HFFc6 (cell line): ENCODE data around the gene ELF5. TPM values are rescaled to one million over a fixed set of nuclear protein-coding genes. Genes with fewer than 3 reads are reported as not detected.

Experiments used
- DNase-seq: peaks from one replicate; pipeline ENCODE4 v3.0.0-alpha.2; 2018
- H3K27ac Mint-ChIP-seq: 2 replicates; pipeline ENCODE4 v1.8.0; 2020; ENCODE audit warnings: mild to moderate bottlenecking, mixed read lengths
- H3K27me3 Mint-ChIP-seq: 2 replicates; pipeline ENCODE4 v1.8.0; 2021; ENCODE audit warnings: mild to moderate bottlenecking, moderate library complexity, mixed read lengths; ENCODE audit not compliant: insufficient read depth
- H3K36me3 Mint-ChIP-seq: 2 replicates; pipeline ENCODE4 v1.8.0; 2021; ENCODE audit warnings: low read depth, mixed read lengths
- H3K4me1 Mint-ChIP-seq: 2 replicates; pipeline ENCODE4 v1.8.0; 2020; ENCODE audit warnings: low read depth, mixed read lengths
- H3K4me3 Mint-ChIP-seq: 2 replicates; pipeline ENCODE4 v1.8.0; 2020; ENCODE audit warnings: mild to moderate bottlenecking, moderate library complexity, mixed read lengths
- H3K9me3 Mint-ChIP-seq: 2 replicates; pipeline ENCODE4 v1.8.0; 2020; ENCODE audit warnings: mild to moderate bottlenecking, mixed read lengths
- total RNA-seq, 6 experiments: library from RNA; stranded (reverse); fragmentation: NEBNext Ultra II Directional; extraction: Animal tissue kit (Norgen Biotek cat#: 25700); gene quantifications; 2 replicates in 1 of 6; 3 replicates in 5 of 6; pipeline ENCODE4 v1.2.3, GENCODE V29; 2021
- TF ChIP-seq, protein P1 (sequence below): fragments of 200-600 bp; sonication (generic); IDR thresholded peaks from 2 replicates; pipeline ENCODE4 v1.5.0; 2021; ENCODE audit warnings: antibody characterized with exemption, mild to moderate bottlenecking

Gene ELF5
- total RNA-seq, 6 experiments from 2014 or later = not detected

DNA sequence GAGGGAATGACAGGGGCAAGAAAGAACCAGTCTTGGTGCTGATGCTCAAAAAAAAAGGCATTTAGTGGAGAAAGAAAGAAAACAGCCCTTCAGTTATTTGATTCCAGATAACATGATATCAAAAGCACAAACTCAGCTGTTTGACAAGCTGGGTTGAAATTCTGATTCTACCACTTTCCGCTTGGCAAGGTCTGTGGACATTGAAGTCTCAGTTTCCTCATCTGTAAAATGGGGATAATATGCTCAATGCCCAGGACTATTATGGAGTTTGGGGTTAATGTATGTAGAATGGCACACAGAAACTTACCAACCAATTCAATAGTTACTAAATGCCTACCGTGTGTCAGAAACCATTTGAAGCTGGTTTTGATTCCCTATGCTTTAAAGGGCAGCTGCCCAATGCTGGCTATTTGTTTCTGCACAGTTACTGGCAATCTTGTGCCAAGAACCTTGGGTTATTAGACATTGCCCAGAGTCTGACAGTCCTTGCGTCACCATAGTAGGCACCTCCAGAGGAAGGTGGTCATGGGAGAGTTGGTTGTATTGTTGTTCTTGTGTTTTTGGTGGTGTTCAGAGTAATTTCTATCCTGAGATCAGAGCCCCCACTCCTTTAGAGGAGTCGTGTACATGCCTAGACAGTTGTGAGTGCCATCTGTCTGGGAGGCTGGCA is 19.5 kb downstream of the ELF5 start:
- H3K4me3 Mint-ChIP-seq = no peak overlapping the region
- no peak overlapping the region for H3K27ac Mint-ChIP-seq
- no peak for DNase-seq
- peaks cover 6% of the 10 kb centered on the region; the same call in 1 of the 2 replicates for H3K4me1 Mint-ChIP-seq
- no peaks in the 10 kb centered on the region for H3K9me3 Mint-ChIP-seq
- H3K27me3 Mint-ChIP-seq = peaks cover 32% of the 10 kb centered on the region
- TF ChIP-seq, protein P1, sequence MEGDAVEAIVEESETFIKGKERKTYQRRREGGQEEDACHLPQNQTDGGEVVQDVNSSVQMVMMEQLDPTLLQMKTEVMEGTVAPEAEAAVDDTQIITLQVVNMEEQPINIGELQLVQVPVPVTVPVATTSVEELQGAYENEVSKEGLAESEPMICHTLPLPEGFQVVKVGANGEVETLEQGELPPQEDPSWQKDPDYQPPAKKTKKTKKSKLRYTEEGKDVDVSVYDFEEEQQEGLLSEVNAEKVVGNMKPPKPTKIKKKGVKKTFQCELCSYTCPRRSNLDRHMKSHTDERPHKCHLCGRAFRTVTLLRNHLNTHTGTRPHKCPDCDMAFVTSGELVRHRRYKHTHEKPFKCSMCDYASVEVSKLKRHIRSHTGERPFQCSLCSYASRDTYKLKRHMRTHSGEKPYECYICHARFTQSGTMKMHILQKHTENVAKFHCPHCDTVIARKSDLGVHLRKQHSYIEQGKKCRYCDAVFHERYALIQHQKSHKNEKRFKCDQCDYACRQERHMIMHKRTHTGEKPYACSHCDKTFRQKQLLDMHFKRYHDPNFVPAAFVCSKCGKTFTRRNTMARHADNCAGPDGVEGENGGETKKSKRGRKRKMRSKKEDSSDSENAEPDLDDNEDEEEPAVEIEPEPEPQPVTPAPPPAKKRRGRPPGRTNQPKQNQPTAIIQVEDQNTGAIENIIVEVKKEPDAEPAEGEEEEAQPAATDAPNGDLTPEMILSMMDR = no peak
- H3K36me3 Mint-ChIP-seq = no peaks in the 10 kb centered on the region

DNA sequence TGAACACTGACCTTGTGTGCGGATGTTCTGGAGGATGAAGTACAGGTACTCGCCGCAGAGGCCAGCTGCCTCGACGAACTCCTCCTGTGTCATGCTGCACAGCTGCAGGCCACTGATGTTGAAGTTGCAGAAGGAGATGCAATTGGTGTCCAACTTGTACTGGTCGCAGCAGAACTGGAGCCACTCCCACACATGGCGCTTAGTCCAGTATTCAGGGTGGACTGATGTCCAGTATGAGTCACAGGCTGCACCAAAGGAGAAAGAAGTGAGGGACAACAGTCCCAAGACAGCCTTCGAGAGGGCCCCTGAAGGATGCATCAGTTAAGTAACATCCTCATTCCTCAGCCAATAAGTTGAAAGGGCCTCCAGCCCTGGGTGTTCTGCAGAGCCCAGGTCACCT is 20.1 kb downstream of the ELF5 start:
- H3K36me3 Mint-ChIP-seq = no peaks in the 10 kb centered on the region
- H3K4me1 Mint-ChIP-seq = peaks cover 6% of the 10 kb centered on the region; the same call in 1 of the 2 replicates
- no peak overlapping the region for H3K27ac Mint-ChIP-seq
- TF ChIP-seq, protein P1 = no peak
- no peaks in the 10 kb centered on the region for H3K9me3 Mint-ChIP-seq
- no peak for DNase-seq
- H3K27me3 Mint-ChIP-seq = peaks cover 34% of the 10 kb centered on the region
- no peak overlapping the region for H3K4me3 Mint-ChIP-seq

DNA sequence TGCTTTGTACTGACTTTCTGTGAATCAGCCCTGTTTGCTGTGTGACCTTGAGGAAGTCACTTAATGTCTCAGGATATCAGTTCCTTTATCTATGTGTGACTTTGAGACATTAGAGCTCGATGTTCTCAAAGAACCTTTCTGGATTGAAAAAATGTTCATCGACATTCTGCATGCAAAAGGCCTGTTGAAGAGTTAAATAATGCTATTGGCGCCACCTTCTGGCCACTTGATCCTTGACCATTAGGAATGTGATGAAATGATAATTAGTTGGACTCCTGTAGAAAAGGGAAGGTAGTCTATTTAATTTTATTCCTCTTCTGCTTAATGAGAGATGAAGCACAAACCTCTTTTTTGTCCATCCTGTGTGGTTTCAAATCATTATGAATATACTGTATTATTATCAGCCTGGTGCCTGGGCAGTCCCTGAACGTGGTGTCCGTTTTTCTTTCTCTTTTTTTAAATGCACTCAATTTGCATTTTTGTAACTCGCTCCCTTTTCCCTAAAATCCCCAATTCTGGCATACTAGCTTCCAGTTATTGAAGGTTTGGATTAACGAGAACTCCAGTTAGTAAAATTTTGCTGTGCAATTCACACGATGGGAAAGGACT is 20.7 kb downstream of the ELF5 start:
- H3K27ac Mint-ChIP-seq = no peak overlapping the region
- no peaks in the 10 kb centered on the region for H3K9me3 Mint-ChIP-seq
- DNase-seq = peak; percentile 38
- TF ChIP-seq, protein P1 = peak; percentile 91
- H3K4me1 Mint-ChIP-seq = peaks cover 6% of the 10 kb centered on the region; the same call in 1 of the 2 replicates
- H3K4me3 Mint-ChIP-seq = no peak overlapping the region
- no peaks in the 10 kb centered on the region for H3K36me3 Mint-ChIP-seq
- peaks cover 38% of the 10 kb centered on the region for H3K27me3 Mint-ChIP-seq

DNA sequence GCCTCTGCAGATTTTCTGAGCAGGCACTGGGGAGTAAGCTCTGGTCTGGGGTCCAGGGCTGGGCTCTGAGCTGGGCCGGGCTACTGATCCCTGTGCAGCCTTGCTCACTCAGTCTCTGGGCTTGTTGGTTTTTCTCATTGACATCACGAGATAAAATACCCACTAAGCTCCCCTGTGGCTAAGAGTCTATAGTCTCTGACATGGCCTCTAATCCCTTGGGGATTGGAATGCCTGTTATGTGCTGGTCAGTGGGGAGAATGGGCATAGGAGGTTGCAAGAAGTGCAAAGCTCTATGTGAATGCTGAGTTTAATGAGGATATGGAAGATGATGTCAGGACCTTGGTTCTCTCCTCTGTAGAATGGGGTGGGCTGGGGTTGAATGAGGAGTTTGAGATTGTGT is 23.3 kb downstream of the ELF5 start:
- Mint-ChIP-seq H3K27me3 (peaks cover 40% of the 10 kb centered on the region), H3K4me1 (peaks cover 6% of the 10 kb centered on the region; the same call in 1 of the 2 replicates), H3K4me3 (no peak overlapping the region), H3K27ac (no peak overlapping the region), H3K9me3 (no peaks in the 10 kb centered on the region), H3K36me3 (no peaks in the 10 kb centered on the region)
- no peak for DNase-seq
- TF ChIP-seq, protein P1 = no peak

DNA sequence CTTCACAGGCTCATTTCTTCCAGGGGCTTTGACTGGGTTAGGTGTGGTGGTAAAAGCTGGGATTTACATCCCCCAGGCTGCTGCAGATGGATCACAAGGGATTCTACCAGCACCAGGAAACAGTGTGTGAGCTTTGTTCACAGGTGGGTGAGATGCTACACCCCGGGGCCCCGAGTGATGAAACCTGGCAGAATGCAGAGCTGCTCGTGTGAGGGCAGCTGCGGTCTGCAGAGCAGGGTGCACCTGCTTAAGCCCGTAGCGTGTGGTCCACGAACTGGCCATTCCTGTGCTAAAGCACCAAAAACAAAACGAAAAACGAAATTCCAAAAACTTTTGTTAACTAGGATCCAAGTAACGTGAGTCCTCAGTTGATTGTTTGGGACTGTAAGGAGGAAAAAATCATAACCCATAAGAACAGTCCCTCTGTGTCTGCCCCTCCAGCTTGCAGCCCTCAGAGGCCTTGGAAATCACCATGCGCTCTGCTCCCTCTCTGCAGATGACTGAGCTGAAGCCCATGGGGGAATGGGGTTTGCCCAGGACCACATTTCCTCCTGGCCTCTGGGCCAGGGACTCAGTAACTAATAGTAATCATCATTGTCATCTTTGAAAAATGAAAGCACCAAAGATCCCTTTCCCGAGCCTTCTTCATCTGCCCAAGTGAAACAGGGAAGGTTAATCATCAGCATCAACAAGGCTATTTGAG is 24.6 kb downstream of the ELF5 start:
- Mint-ChIP-seq H3K4me1 (peaks cover 6% of the 10 kb centered on the region; the same call in 1 of the 2 replicates), H3K9me3 (no peaks in the 10 kb centered on the region), H3K27ac (no peak overlapping the region), H3K36me3 (no peaks in the 10 kb centered on the region), H3K27me3 (peaks cover 40% of the 10 kb centered on the region), H3K4me3 (no peak overlapping the region)
- no peak for DNase-seq
- TF ChIP-seq, protein P1 = no peak
